HS-27A (cell line): ENCODE measurements around the gene DYNLRB2.

ENCODE experiments used
- DNase-seq: peaks from one replicate; pipeline ENCODE4 v3.0.0-alpha.2; 2012; ENCODE audit warnings: low read depth, missing footprints

Gene DYNLRB2

DNA sequence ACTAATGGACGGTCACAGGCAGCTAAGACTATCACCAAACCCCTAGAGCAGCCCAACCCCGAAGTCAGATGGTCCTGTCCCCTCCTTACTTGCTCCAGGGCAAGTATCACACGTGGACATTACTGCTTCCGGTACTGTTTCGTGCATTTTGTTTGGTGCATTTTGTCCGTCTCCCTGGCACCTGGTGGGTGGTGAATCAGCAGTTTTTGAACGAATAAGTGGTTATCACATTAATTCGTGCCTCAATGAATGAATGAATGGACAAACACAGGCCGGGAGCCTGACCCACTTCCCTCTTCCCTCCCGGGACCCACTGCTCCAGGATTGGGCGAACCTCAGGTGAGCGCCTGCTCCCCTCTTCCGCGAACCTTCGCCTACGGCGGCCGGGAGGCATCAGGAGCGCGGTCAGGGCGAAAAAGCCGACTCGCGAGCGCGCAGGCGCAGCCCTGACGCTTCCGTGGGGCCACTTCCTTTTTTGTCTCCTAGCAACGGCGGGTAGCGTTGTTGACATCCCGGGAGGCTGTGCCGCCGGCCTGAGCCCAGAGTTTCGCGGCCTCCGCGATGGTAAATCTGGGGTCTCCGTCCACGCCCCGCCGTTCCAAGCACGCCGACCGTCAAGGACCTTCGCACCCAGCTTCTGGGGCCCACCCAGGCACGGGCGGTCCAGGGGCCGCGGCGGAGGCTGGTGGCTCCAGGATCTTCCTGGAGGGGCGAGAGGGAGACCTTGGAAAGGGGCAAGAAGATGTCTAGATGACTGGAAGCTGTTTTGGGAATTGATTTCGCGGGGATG lies at the start of gene DYNLRB2:
DYNLRB2 (plus strand) TSS at position 478 of the 790 bp plus-strand sequence; CDS start at position 562, 84 bp downstream.
- DNase-seq = peak; percentile 69

DNA sequence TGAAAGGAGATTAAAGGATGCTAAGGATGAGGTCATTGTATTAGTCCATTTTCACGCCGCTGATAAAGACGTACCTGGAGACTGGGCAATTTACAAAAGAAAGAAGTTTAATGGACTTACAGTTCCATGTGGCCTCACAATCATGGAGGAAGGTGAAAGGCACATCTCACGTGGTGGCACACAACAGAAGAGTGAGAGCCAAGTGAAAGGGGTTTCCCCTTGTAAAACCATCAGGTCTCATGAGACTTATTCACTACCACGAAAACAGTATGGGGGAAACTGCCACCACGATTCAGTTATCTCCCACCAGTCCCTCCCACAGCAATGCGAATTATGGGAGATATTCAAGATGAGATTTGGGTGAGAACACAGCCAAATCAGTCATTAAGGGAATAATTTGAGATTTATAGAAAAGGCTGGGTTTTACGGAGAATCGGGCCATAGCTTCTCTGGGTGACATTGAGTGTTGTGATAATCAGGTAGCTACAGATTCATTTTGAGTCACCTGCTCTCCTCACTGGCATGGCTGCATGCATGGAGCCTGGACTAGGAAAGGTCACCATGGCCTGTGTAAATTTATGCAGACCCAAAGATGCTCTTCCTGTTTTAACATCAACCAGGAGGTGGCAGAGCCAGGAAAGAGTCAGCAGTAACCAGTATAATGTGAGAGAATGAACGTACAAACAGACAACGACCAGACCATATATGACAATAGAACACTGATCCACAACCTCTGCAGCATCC lies 40.5 kb upstream of the DYNLRB2 start:
- DNase-seq = no peak

DNA sequence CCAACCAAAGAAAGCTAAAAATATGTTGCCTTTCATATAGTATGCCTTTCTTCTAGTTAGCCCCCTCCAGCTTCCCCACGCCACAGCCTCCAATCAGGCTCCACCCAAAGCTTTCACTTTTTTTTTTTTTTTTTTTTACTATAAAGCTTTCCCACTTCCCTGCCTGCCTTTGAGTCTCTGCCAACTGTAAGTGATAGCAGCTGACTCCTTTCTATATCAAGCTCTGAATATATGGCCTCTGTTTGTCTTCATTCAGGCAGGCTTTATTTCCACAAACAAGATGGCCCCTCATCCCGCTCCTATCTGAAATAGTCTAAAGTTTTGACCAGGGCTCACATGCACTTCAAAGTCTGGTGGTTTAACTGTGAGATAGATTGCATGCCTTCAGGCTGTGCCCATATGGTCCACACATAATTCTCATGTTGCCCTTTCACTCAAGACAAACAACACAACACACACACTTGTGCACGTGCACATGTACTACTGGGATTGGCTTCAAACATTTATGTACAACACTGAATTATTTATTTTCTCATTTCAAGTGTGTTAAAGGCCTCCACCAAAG lies 39.8 kb upstream of the DYNLRB2 start:
- no peak for DNase-seq

DNA sequence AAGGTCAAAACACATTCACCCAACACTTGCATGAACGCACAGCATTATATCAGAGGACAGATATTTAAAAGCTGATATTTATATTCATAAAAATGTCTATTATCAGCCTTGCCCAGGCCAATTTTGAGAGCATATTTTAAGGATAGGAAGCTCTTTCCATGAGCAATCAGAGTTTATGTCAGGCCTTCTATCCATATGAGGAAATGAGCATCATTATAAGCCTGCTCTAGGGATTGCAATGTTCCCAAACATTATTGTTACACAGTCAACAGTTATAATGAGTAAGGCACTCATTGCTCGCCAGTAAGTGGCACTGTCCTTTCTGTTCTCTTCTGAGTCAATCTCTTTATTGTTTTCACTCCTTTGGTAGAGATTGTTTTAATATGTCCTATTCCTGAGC lies 37.7 kb upstream of the DYNLRB2 start:
- DNase-seq = no peak

DNA sequence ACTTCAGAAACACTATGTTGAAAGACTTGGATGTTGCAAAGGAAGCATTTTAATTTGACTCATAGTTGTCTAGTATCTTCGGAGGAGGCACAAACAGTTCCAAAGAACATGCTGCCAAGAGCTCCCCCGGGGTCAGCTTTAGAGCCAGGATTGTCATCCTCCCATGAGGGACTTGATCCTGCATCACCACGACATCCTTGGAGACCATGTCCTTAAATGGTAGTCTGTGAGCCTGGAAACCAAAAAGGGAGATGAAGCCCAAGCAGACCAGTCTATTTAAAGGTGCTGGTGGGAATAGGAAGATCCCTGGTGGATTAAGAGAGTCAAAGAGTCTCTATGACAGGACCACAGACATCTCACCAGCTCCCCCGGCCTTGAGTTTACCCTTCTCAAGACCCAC lies 33.3 kb upstream of the DYNLRB2 start:
- no peak for DNase-seq

DNA sequence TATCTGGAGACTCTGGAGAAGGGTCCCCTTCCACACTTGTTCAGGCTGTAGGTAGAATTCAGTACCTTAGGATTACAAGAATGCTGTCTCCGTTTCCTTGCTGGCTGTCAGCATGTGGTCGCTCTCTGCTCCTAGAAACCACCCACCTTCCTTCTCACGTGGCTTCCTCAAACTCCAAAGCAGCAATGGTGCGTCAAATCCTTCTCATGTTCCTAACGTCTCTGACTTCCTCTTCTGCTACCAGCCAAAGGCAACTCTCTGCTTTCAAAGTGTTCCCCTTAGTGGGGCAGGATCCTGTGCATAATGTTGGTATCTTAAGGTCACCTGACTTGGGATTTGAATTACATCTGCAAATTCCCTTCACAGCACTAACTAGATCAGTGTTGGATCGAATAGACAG lies 30.9 kb upstream of the DYNLRB2 start:
- no peak for DNase-seq

DNA sequence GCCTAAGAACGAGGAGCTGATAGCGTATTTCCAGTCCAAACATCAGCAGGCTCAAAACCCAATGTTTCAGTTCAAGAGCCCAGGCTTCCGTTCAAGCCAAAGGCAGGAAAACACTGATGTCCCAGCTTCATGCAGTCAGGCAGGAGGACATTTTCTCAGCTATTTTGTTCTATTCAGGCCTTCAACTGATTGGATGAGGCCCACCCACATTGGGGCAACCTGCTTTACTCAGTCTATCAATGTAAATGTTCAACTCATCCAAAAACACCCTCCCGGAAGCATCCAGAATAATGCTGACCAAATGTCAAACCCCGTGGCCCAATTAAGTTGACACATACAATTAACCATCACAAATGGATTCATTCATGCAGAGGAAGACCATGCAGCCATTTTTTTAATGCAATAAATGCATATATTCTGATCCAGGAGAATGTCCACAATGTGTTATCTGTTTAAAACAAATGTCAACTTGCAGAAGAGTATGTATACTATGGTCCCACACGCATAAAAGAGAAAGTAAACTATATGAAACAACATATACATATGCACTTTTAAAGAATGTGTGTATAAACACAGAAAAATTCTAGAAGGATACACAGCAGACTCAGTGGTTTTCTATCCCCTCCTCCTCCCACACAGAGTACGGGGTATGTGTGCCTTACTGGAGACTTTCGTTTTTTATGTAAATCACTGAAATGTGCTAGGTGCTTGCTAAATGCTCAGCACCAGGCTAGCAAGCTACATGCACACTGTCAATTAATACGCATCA lies 28.8 kb upstream of the DYNLRB2 start:
- DNase-seq = no peak

DNA sequence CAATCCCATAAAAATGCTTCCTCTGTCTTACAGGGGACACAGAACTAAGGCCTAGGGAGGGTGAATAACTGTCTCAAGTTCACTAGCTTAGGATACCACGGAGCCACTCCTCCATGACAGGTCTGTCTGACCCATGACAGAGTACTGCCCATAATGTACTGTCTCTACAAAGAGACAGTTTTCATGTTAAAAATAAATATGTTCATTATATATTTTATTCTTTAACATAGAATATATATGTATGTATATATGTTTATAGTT lies 28.3 kb upstream of the DYNLRB2 start:
- no peak for DNase-seq

DNA sequence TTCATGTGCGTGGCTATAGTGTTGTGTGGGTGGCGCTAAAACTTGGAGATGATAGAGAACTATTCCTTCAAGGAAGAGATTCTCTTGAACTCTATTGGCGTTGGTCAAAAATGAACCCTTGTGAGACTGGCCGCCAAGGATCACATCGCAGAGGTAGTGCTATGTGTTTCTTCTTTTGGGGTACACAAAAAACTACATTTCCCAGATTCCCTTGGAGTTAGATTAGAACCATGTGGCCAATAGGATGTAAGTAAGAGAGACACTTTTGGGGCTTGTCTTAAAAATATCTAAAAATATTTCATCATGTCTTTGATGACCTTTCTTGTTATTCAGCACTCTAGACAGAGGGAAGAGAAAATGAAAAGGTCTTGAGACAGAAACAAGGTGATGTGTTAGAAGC lies 25.4 kb upstream of the DYNLRB2 start:
- no peak for DNase-seq

DNA sequence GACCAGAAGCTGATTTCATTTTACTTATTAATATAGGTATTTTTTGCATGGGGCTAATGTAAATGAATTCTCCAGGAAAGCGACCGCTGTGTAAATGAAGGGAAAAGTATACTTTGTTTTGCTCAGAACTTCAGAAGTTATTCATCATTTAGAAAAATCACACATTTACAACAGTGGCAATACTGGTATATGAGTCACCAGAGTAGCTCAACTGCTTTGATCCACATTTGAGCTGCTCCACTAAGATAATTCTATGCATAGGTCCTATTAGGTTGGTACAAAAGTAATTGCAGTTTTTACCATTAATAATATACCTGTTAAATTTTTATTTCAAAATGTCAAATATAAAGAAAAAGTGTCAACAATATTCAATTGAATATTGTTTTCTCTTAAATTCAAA lies 22.9 kb upstream of the DYNLRB2 start:
- no peak for DNase-seq

DNA sequence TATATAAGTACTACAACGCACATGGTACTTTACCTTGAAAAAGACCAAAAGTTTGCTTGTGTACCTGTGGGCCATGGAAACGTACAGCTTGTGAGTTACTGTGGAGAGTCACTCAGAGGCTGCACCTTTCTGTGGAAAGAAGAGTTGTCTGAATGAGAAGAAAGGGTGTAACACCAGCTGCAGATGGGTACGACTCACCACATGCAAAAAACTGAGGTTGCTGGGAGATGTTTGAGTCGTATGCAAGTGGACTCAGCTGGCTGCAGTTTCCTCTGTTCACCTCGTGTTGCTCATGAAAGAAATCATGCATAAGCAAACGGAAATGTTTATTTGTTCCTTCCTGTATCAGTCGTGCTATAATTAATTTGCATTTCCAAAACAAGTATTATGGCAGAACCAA lies 22.4 kb upstream of the DYNLRB2 start:
- no peak for DNase-seq

DNA sequence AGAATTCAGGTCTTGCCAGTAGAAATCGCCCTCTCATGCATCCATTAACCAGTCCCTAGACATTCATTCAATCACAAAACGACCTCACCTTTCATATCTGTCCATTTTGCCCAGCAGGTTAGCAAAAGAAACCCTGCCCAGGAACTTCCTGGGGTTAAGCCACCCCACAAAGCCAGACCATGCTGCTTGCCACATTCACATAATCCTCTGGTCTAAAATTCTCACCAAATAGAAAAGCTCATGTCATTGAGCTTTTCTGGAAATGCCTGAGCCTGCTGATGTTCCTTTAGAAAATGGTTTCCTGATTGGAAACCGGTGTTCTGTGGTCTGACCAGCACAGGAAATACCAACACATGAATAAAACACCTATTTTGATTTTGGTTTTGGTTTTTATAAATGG lies 21.6 kb upstream of the DYNLRB2 start:
- DNase-seq = no peak

DNA sequence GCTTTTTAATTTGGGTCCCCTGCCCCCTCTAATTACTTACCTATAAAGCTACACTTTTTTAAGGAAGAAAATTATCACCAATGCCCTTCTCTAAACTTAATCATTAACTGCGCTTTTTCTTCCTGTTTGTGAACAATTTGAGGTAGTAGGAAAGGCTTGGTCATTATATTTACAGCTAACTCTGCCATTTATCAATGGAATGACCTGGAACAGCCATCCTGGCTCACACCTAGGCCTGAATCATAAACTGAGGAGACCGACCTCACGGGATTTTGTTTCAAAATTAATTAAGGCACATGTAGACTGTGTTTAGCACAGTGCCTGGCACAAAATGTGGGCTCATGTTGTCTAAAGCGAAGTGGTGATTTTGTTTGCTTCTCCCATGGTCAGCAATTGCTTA lies 15.4 kb upstream of the DYNLRB2 start:
- DNase-seq = no peak

DNA sequence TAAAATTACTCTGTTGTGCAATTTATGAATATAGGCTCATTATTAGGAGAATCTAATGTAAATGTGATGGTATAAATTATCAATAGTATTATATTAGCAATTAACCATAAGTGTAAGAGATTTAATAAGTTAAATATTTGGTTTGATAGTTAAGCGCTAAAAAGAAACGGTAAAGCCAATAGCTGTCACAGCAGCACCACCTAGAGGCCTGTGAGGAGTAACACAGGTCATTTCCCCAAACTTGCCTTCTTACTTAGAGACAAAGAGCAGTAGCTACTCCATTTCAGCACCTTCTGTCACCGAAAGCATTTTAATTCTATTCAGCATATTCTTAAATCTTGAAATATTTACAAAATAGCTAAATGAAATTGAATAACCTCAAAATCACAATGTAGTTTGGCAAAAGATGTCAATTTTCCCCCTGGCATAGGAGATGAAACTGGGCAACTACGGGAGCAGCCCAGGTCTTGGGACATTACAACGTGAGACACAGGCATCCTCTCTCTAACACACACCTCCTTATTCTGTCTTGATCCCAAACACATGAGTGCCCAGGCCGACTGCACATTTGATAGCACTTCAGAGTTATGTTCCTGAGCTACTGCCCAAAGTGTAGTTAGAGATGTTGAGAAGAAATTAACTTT lies 14.3 kb upstream of the DYNLRB2 start:
- peak; percentile 12 for DNase-seq

DNA sequence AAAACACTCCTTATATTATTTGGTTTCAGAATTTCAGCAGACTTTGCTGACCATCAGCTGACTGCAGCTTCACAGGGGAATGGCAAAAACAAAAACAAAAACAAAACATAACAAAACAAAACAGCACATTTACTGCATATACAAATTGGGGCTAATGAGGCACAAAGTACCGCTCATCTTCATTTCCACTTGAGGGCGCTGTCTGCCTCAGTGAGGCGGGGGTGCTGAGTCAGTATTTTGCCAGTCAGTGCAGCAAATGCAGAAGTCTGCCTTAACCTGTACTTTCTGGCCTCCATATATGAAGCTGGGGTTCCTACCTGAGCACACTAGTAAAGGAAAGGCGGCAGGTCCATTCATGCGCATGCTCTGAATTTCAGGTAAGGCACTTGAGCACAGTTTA lies 13.5 kb upstream of the DYNLRB2 start:
- peak; percentile 23 for DNase-seq

DNA sequence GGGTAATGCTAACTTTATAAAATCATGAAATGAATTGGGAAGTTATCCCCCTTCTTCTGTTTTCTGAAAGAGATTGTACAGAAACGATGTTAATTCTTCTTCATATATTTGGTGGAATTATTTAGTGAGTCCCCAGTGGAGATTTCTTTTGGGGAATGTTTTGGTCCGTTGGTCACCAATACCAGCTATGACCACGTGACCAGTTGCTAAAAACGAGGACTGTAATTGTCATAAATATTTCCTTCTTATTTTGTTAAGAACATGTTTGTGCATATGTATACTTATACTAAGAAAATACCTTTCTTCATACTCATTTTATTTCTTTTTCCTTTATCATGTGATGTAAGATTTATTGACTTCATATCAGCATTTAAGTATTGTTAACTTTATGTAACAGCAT lies 10.3 kb upstream of the DYNLRB2 start:
- DNase-seq = no peak

DNA sequence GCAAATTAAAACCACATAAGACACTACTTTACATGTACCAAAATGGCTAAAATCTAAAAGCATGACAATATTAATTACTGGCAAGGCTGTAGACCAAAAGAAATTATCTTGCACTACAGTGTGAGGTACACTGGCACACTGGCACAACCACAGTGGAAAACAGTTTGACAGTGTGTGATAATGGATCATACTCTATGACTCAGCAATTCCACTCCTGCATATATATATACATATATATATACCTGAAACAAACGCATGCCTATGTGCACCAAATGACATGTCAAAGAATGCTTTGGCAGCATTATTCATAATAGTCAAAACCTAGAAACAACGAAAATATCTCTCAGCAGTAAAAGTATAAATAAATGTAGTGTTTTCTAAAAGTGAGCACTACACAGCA lies 4.6 kb upstream of the DYNLRB2 start:
- no peak for DNase-seq

DNA sequence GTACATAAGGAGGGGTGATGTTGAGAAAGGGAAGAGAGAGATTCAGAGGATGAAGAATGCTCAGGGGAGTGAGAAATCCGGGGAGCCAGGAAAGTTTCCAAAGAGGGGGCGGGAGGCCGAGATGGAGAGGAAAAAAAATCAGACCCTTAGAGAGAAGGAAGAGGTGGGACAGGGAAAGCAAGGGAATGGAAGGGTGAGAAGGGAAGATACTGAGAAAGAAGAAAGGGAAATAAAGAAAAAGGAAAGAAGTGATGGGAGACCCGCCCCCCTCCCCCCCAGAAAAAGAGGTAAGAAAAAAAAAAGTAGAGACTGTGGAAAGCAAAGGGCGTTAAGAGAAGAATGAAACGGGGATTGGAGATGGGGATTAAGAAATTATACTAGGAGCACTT lies 507 bp downstream of the DYNLRB2 start:
- DNase-seq = no peak

DNA sequence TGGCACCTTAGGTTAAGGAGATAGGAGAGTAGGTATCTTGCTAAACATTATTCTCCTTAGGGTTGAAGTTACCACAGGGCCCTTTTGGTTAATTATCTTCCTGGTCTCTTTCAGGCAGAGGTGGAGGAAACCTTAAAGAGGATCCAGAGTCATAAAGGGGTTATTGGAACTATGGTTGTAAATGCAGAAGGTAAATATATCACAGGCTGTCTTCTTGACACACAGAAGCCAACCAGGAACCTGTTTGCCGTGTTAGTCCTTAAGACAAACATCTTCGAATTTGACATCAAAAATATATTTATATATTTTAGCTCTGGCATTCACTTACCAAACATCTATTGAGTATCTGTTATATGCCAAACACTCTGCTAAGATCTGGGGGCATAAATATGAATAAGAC lies 2.4 kb downstream of the DYNLRB2 start:
- DNase-seq = no peak

DNA sequence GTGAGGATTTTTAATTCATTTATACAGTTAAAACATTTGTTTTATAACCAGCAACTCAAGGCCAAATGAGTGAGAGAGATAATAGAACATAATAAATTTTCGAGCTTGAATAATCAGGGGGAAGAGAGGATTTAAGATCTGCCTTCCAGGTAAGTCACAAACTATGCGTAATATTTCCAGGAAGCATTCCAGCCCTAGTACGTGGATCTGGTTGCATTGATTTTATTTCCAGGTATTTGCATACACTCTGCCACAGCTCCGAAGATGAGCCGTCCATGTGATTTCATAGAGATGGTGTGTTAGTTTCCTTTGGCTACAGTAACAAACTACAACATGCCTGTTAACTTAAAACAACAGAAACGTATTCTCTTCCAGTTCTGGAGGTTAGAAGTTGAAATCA lies 3.5 kb downstream of the DYNLRB2 start:
- no peak for DNase-seq

DNA sequence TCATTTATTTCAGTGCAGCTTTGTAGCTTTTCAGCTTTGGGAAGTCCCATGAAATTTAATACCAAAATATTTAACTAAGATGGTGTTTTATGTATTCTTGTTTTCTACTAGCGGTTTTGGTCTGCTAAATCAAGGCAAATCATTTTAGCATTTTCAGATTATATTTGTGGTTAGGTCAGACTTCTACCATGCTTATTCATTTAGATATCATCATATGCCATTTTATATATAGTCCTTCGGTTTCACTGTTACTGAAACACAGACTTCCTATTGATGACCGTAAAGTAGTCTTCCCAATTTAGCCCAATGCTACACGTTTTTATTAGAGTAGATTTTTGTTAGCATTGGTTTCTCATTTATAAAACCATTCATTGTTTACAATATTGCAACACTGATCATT lies 5.5 kb downstream of the DYNLRB2 start:
- no peak for DNase-seq

DNA sequence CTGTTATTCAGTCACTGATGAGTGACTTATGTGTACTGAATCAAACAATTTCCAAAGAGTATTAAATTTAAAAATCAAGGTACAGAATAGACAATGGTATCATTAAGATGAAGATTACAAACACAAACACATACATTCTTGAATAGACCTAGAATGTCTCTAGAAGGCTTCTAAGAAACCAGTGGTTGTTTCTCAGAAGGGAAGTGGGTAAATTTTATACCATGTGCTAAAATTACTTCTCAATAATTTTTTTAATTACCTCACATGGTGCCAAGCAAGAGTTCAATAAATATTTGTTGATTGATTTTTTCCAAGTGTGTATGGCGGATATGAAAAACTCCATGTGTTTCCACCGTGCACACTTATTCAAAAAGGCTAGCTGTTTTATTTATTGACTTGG lies 6.4 kb downstream of the DYNLRB2 start:
- no peak for DNase-seq
